NCI-H69 (cell line): ENCODE data around the gene BRD7.
"Not testable (repeated sequence)": the region's sequence is repeated elsewhere in the genome, so short reads cannot be mapped to it uniquely, and the experiment has no call there.

Source experiments
- DNase-seq: peaks from one replicate; lab custom pipeline; 2025; lab: John Stamatoyannopoulos, UW

Gene BRD7

DNA sequence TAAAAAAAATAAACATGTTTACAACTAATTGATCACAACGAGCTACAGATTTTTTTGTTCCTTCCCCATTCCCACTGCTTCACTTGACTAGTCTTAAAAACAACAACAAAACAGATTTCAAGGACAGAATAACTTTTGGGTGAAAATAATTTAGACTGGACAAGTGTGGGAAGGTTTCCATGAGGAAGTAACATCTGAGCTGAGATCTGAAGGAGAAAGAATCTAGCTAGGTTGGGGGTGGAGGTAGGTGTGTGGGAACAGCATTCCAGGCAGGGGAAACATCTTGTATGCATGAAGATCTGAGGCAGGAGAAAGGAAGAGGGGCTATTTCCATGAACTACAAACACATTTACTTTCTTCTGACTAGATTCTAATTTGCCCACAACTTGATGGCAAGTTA is 9.2 kb downstream of the BRD7 start:
- DNase-seq: no peak

DNA sequence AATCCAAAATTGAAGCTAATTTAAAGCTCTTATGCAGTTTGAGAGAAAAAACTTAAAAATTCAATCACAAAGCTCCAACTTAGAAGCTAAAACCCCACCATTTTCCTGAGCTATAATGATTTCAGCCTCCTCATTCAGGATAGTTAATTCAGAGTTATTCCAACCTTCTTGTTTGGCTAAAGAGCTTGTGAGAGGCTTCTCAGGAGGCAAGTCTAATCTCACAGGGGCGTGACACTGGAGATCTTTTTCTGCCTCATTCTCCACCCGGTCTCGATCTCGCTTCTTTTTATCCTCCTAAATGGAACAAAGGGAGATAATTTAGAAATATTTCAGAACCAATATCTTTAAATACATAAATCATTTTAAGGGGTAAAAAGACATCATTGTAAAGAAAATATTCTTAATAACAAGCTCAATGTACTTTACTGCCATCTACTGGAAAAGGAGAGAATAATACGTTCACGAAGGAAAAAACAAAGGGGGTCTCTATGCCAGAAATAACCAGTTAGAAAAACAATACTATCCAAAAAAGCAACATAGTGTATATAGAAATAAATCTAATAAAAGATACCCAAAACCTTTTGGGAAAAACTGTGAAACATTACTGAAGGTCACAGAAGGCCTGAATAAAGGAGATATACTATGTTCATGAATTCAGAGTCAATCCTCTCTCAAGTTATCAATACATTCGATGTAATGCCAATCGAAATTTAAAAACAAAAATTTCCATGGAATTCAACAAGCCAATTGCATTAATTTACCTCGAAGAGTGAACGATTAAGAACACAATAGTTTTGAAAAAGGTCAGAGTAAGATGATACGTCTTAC is 13.9 kb downstream of the BRD7 start:
- DNase-seq: peak; percentile 17

DNA sequence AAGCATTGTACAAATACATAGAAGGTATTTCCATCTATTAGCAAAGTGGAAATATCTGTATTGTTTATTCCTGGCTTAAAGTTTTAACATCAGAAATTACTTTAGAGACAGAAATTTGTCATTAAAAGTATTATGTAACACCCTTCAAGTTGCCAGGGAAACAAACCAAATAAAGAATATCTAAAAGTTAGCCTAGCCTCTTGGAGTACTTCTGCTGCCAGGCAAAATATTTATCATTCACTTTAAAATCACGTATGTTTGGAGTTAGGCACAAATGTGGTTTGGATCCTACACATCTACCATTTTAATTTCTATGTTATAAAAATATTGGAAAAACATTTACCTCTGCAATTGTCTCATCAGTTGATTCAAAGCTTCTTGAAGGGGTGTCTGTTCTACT is 14.7 kb downstream of the BRD7 start:
- DNase-seq: no peak

GRCh38 chr16:50351952-50352351 is 16.8 kb downstream of the BRD7 start:
- DNase-seq: no peak

- no peak for DNase-seq
Observed at GRCh38 chr16:50351116-50351515, 17.7 kb downstream of the BRD7 start.

GRCh38 chr16:50345210-50345609 is 23.6 kb downstream of the BRD7 start:
- DNase-seq: not testable (repeated sequence)

DNA sequence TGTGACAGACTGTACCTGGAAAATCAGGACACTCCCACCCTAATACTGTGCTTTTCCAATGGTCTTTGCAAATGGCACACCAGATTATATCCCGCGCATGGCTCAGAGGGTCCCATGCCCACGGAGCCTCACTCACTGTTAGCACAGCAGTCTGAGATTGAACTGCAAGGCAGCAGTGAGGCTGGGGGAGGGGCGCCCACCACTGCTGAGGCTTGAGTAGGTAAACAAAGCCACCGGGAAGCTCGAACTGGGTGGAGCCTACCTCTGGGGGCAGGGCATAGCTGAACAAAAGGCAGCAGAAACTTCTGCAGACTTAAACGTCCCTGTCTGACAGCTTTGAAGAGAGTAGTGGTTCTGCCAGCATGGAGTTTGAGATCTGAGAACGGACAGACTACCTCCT is 25.2 kb downstream of the BRD7 start:
- not testable (repeated sequence) for DNase-seq

GRCh38 chr16:50340578-50340977 is 28.2 kb downstream of the BRD7 start:
- no peak for DNase-seq

- DNase-seq: no peak
Observed at GRCh38 chr16:50338371-50339231, 30.2 kb downstream of the BRD7 start.

GRCh38 chr16:50336884-50337283 is 31.9 kb downstream of the BRD7 start:
- DNase-seq: no peak

GRCh38 chr16:50335196-50335958 is 33.4 kb downstream of the BRD7 start:
- no peak for DNase-seq

GRCh38 chr16:50334106-50334975 is 34.4 kb downstream of the BRD7 start:
- DNase-seq: no peak

- no peak for DNase-seq
Observed at GRCh38 chr16:50332599-50332998, 36.2 kb downstream of the BRD7 start.

- no peak for DNase-seq
Observed at GRCh38 chr16:50331570-50331969, 37.2 kb downstream of the BRD7 start.

- no peak for DNase-seq
Observed at GRCh38 chr16:50329446-50330189, 39.2 kb downstream of the BRD7 start.

- DNase-seq: no peak
Observed at GRCh38 chr16:50326835-50327465, 41.8 kb downstream of the BRD7 start.

DNA sequence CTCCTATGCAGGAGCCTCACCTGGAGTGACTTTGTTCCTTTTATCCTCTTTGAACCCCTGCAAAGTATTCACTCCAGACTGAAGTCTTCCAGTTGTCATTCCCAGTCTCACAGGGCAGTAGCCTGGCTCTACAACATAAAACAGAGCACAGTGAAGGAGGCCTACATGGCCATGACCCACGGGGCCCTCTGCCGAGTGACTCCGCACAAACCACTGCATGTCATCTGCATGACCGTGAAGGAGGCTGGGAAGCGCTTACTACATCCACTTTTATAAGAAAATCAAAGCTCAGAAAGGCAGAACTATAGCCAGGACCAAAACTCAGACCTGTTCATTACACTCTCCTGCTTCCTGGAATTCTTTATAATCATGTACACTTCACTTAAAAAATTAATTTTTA is 42.5 kb downstream of the BRD7 start:
- DNase-seq: no peak

- DNase-seq: no peak
Observed at GRCh38 chr16:50324345-50324744, 44.4 kb downstream of the BRD7 start.

DNA sequence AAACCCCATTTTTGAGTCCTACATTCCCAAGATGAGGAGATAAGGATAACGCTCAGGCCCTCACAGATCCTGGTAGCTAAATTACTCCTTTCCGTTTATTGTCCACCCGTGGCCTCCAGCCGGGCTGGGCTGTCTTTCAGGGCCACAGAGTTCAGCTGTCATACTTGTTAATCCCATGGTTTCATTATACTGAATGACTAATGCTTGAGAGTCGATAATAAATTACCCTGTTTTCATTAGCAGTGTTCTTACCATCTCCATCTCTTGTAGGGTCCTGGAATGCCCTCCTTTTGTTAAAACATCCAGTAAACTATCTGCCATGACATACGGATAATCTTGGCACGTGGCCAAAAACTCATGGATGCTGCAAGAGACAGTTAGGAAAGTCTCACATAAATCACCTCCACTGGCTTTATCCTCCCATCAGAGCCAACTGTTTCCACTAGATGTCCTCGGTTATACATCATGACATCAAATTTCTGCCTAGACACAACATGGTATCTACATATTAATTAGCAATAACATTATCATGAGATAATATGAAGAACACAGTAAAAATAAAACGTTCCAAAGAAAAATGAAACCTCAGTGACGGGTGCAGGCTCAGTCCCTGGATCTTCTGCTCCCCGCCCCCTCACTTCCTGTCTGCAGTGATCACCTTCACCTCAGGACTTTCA is 45.3 kb downstream of the BRD7 start:
- DNase-seq: peak; percentile 24

DNA sequence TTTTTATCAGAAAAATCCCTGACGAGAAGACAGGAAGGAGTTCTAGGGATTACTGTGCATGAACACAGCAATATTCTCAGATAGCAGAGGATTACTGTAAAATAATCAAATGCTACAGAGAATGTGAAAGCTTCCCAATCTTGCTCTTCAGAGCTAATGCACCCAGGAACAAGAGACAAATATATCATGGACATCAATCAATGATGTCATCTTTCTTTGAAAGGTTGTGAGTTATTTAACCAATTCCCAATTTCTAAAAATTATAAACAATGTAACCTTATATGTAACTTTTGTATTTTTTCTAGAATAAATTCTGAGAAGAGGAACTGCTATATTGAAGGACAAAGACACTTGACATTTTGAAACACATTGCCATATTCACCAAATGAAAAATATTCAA is 46.5 kb downstream of the BRD7 start:
- DNase-seq: no peak
